Calu3 (cell line): ENCODE results near the gene NR0B2. TPM values are rescaled to one million over a fixed set of nuclear protein-coding genes. Genes with fewer than 3 reads are reported as not detected.

Experiments
- BruUV-seq: library from RNA; stranded (reverse); fragments of 400-500 nt; replicated peaks from 2 replicates; lab custom pipeline; 2021; lab: Mats Ljungman, UMichigan
- CTCF ChIA-PET: fragments of 300-600 bp; sonication (Branson Sonifier 250); formaldehyde crosslinking; loops from one replicate; lab custom pipeline; 2022; ENCODE audit warnings: antibody characterized with exemption; lab: Charles Lee
- DNase-seq: peaks from one replicate; pipeline ENCODE4 v3.0.0; 2022
- H3K27ac Mint-ChIP-seq: one replicate; pipeline ENCODE4 v1.8.0; 2022; ENCODE audit warnings: mixed read lengths; ENCODE audit not compliant: unreplicated experiment
- H3K27me3 Mint-ChIP-seq: one replicate; pipeline ENCODE4 v1.8.0; 2022; ENCODE audit warnings: mixed read lengths; ENCODE audit not compliant: unreplicated experiment
- H3K36me3 Mint-ChIP-seq: one replicate; pipeline ENCODE4 v1.8.0; 2022; ENCODE audit warnings: mild to moderate bottlenecking, moderate library complexity, mixed read lengths; ENCODE audit not compliant: insufficient read depth, unreplicated experiment
- H3K4me1 Mint-ChIP-seq: one replicate; pipeline ENCODE4 v1.8.0; 2022; ENCODE audit warnings: mild to moderate bottlenecking, low read depth, mixed read lengths; ENCODE audit not compliant: unreplicated experiment
- H3K4me3 Mint-ChIP-seq: one replicate; pipeline ENCODE4 v1.8.0; 2022; ENCODE audit warnings: mild to moderate bottlenecking, low read depth, moderate library complexity, mixed read lengths; ENCODE audit not compliant: unreplicated experiment
- H3K9me3 Mint-ChIP-seq: one replicate; pipeline ENCODE4 v1.8.0; 2022; ENCODE audit warnings: low read depth, mixed read lengths; ENCODE audit not compliant: unreplicated experiment
- CTCF ChIP-seq: fragments of 200-600 bp; IDR thresholded peaks from one replicate; pipeline ENCODE4 v1.8.0; 2022; ENCODE audit warnings: antibody characterized with exemption; ENCODE audit not compliant: unreplicated experiment
- intact Hi-C: fragments of 100-400 bp; cut with micrococcal nuclease; formaldehyde crosslinking; loops from one replicate; pipeline ENCODE4 v1.10.0; 2022; ENCODE audit not compliant: unreplicated experiment
- total RNA-seq: library from RNA; stranded (reverse); gene quantifications from 2 replicates; pipeline ENCODE4 v1.2.3, GENCODE V29; 2022

NR0B2 gene
- total RNA-seq, 1 experiment from 2014 or later, result not detected

- no TSS peak for BruUV-seq
- no peak overlapping the region for H3K4me3 Mint-ChIP-seq
- DNase-seq, result no peak
- no peaks in the 10 kb centered on the region for H3K27me3 Mint-ChIP-seq
- peaks cover 8% of the 10 kb centered on the region for H3K36me3 Mint-ChIP-seq
- H3K4me1 Mint-ChIP-seq, result peaks cover 31% of the 10 kb centered on the region
- H3K9me3 Mint-ChIP-seq, result no peaks in the 10 kb centered on the region
- H3K27ac Mint-ChIP-seq, result no peak overlapping the region
- TF ChIP-seq CTCF, result no peak
- intact Hi-C loops, result no loop called here
- CTCF ChIA-PET, result no interaction called here
These were observed 3.8 kb downstream of the NR0B2 start for GRCh38 chr1:26909951-26910342.

- peaks cover 31% of the 10 kb centered on the region for H3K4me1 Mint-ChIP-seq
- no peak for TF ChIP-seq CTCF
- intact Hi-C loops, result no loop called here
- DNase-seq, result peak; percentile 62
- no peak overlapping the region for H3K4me3 Mint-ChIP-seq
- H3K27ac Mint-ChIP-seq, result no peak overlapping the region
- H3K27me3 Mint-ChIP-seq, result no peaks in the 10 kb centered on the region
- CTCF ChIA-PET, result interaction anchor here (0.6 kb wide), 1 partner anchor 10 kb away, joined by 3 read pairs; no protein-coding TSS in a partner anchor
- peaks cover 8% of the 10 kb centered on the region for H3K36me3 Mint-ChIP-seq
- BruUV-seq, result no TSS peak
- no peaks in the 10 kb centered on the region for H3K9me3 Mint-ChIP-seq
These were observed 6.5 kb downstream of the NR0B2 start for GRCh38 chr1:26907071-26907917.

GRCh38 chr1:26900815-26901511 is 12.8 kb downstream of the NR0B2 start:
- intact Hi-C loops, result no loop called here
- BruUV-seq, result no TSS peak
- no peaks in the 10 kb centered on the region for H3K9me3 Mint-ChIP-seq

More at GRCh38 chr1:26900815-26901511, 12.8 kb downstream of the NR0B2 start:
- peaks cover 7% of the 10 kb centered on the region for H3K4me1 Mint-ChIP-seq
- H3K27me3 Mint-ChIP-seq, result no peaks in the 10 kb centered on the region
- peak overlapping the region; percentile 91 for H3K4me3 Mint-ChIP-seq
- no peak for DNase-seq
- peaks cover 24% of the 10 kb centered on the region for H3K36me3 Mint-ChIP-seq
- H3K27ac Mint-ChIP-seq, result peak overlapping the region; percentile 98
- CTCF ChIA-PET, result interaction anchor here (0.6 to 1.1 kb wide), 5 partner anchors 8 to 349 kb away, joined by 3 to 7 read pairs (median 3); no protein-coding TSS in a partner anchor
- TF ChIP-seq CTCF, result no peak
